MM.1S (cell line): ENCODE data around the gene CERS6.
"Not testable (repeated sequence)": the region's sequence is repeated elsewhere in the genome, so short reads cannot be mapped to it uniquely, and the experiment has no call there.

Experiments
- DNase-seq: peaks from one replicate; pipeline ENCODE4 v3.0.0-alpha.2; 2015
- H2AFZ ChIP-seq: fragments of 300-600 bp; sonication (generic); 2 replicates; pipeline ENCODE4 v1.6.0; 2016; ENCODE audit warnings: antibody characterized with exemption, low read length
- H3F3A ChIP-seq: fragments of 300-600 bp; sonication (generic); 2 replicates; pipeline ENCODE4 v1.6.1; 2016; ENCODE audit warnings: mild to moderate bottlenecking, antibody characterized with exemption, low read length, moderate library complexity, mixed read lengths; ENCODE audit not compliant: insufficient read depth
- H3K27ac ChIP-seq: fragments of 300-600 bp; sonication (generic); 2 replicates; pipeline ENCODE4 v1.5.1; 2016; ENCODE audit warnings: mild to moderate bottlenecking, low read length
- H3K27me3 ChIP-seq: fragments of 300-600 bp; sonication (generic); replicated peaks from 2 replicates; pipeline ENCODE4 v1.6.0; 2016; ENCODE audit warnings: low read length; ENCODE audit not compliant: insufficient read depth
- H3K36me3 ChIP-seq: fragments of 300-600 bp; sonication (generic); replicated peaks from 2 replicates; pipeline ENCODE4 v1.6.1; 2016; ENCODE audit warnings: mild to moderate bottlenecking, low read length, mixed read lengths; ENCODE audit not compliant: insufficient read depth
- H3K4me1 ChIP-seq: fragments of 300-600 bp; sonication (generic); 2 replicates; pipeline ENCODE4 v1.6.1; 2016; ENCODE audit warnings: low read length, mixed read lengths
- H3K4me2 ChIP-seq: fragments of 300-600 bp; sonication (generic); 2 replicates; pipeline ENCODE4 v1.6.0; 2016; ENCODE audit warnings: low read depth, low read length
- H3K4me3 ChIP-seq: fragments of 300-600 bp; sonication (generic); 2 replicates; pipeline ENCODE4 v1.5.1; 2016; ENCODE audit warnings: low read length, mixed read lengths
- H3K79me2 ChIP-seq: fragments of 300-600 bp; sonication (generic); 2 replicates; pipeline ENCODE4 v1.6.1; 2016; ENCODE audit warnings: mixed run types, low read length, mixed read lengths
- H3K9ac ChIP-seq: fragments of 300-600 bp; sonication (generic); 2 replicates; pipeline ENCODE4 v1.6.1; 2016; ENCODE audit warnings: low read length, mixed read lengths
- H3K9me2 ChIP-seq: fragments of 300-600 bp; sonication (generic); replicated peaks from 2 replicates; pipeline ENCODE4 v1.6.1; 2016; ENCODE audit warnings: mild to moderate bottlenecking, low read length, mixed read lengths; ENCODE audit not compliant: insufficient read depth
- H3K9me3 ChIP-seq: fragments of 300-600 bp; sonication (generic); replicated peaks from 2 replicates; pipeline ENCODE4 v1.6.1; 2016; ENCODE audit warnings: mild to moderate bottlenecking, low read length, mixed read lengths; ENCODE audit not compliant: insufficient read depth
- H4K20me1 ChIP-seq: fragments of 300-600 bp; sonication (generic); 2 replicates; pipeline ENCODE4 v1.6.1; 2016; ENCODE audit warnings: mild to moderate bottlenecking, low read length, moderate library complexity, mixed read lengths; ENCODE audit not compliant: insufficient read depth
- EZH2 ChIP-seq: fragments of 300-600 bp; sonication (generic); optimal IDR thresholded peaks from 2 replicates; pipeline ENCODE3; 2017; ENCODE audit warnings: low read depth, mild to moderate bottlenecking, antibody characterized with exemption, low read length, mixed read lengths
- EZH2phosphoT487 ChIP-seq: fragments of 300-600 bp; sonication (generic); IDR thresholded peaks from 2 replicates; pipeline ENCODE4 v1.6.1; 2018; ENCODE audit warnings: antibody characterized with exemption, low read length
- TF ChIP-seq, protein P1 (sequence below): fragments of 300-600 bp; sonication (generic); IDR thresholded peaks from 2 replicates; pipeline ENCODE4 v1.5.1; 2016; ENCODE audit warnings: antibody characterized with exemption, low read length, mixed read lengths

The CERS6 gene

DNA sequence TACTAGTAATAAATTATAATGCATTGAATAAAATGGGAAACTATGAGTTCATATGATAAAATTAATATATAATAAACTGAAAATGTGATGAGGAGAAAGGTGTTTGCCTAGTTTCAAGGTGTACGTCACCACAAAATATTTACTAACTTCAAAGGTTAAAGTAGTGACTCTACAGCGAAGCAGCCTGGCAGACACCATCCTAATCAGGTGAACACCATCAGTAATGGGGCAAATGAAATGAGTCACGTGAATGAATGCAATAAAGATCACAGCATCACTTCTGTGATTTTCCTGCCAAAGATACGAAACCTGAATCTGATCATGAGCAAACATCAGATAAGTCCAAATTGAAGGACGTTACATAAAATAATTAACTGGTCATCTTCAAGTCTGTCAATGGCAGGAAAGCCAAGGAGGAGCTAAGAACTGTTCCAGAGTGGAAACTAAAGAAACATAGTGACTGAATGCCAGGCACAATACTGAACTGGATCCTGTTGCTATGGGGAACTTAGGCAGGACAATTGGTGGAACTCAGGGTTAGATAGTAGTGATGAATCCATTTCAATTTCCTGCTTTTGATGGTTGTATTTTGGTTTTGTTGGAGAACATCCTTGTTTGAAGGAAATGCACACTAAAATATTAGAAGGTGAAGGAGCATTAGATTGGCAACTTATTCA lies 334.3 kb downstream of the CERS6 start:
- no peaks in the 10 kb centered on the region for H3K9me2 ChIP-seq
- no peak overlapping the region for H3K4me2 ChIP-seq
- no peaks in the 10 kb centered on the region for H3K79me2 ChIP-seq
- no peak overlapping the region for H2AFZ ChIP-seq
- TF ChIP-seq EZH2phosphoT487 (no peak), EZH2 (no peak)
- TF ChIP-seq, protein P1, sequence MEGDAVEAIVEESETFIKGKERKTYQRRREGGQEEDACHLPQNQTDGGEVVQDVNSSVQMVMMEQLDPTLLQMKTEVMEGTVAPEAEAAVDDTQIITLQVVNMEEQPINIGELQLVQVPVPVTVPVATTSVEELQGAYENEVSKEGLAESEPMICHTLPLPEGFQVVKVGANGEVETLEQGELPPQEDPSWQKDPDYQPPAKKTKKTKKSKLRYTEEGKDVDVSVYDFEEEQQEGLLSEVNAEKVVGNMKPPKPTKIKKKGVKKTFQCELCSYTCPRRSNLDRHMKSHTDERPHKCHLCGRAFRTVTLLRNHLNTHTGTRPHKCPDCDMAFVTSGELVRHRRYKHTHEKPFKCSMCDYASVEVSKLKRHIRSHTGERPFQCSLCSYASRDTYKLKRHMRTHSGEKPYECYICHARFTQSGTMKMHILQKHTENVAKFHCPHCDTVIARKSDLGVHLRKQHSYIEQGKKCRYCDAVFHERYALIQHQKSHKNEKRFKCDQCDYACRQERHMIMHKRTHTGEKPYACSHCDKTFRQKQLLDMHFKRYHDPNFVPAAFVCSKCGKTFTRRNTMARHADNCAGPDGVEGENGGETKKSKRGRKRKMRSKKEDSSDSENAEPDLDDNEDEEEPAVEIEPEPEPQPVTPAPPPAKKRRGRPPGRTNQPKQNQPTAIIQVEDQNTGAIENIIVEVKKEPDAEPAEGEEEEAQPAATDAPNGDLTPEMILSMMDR = no peak
- H4K20me1 ChIP-seq = no peaks in the 10 kb centered on the region
- no peaks in the 10 kb centered on the region for H3K36me3 ChIP-seq
- no peaks in the 10 kb centered on the region for H3K9me3 ChIP-seq
- no peak overlapping the region for H3K27ac ChIP-seq
- H3K9ac ChIP-seq = no peak overlapping the region
- H3K4me3 ChIP-seq = no peak overlapping the region
- H3K27me3 ChIP-seq = no peaks in the 10 kb centered on the region
- no peak for DNase-seq
- no peaks in the 10 kb centered on the region for H3F3A ChIP-seq
- H3K4me1 ChIP-seq = no peaks in the 10 kb centered on the region

DNA sequence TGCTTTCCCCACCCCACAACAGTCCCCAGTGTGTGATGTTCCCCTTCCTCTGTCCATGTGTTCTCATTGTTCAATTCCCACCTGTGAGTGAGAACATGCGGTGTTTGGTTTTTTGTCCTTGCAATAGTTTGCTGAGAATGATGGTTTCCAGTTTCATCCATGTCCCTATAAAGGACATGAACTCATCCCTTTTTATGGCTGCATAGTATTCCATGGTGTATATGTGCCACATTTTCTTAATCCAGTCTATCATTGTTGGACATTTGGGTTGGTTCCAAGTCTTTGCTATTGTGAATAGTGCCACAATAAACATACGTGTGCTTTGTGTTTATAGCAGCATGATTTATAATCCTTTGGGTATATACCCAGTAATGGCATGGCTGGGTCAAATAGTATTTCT lies 335.1 kb downstream of the CERS6 start:
- not testable (repeated sequence) for H3K36me3 ChIP-seq, H3K4me3 ChIP-seq, H3K27me3 ChIP-seq, H3K9ac ChIP-seq, H3K79me2 ChIP-seq, DNase-seq, H3K27ac ChIP-seq, H3K4me2 ChIP-seq, H3K4me1 ChIP-seq, H3K9me3 ChIP-seq, H3F3A ChIP-seq, H4K20me1 ChIP-seq, H3K9me2 ChIP-seq, H2AFZ ChIP-seq

DNA sequence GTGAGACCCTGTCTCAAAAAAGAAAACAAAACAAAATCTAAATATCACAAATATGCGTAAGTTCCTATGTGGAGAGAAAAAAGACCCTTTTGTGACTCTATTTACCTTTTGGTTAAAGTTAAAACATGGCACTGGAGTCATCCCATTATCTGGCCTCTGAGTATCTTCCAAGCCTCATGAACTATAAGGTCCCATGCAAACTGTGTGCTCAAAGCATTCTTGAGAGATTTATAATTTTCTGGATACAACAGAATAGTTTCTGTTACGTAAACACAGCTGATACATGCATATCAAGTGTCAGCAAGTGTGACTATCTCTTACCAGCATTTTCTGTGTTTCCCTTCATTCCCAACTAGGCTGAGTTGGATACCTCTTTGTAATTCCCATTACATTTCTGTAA lies 337.5 kb downstream of the CERS6 start:
- Histone ChIP-seq H3F3A (no peaks in the 10 kb centered on the region), H3K27ac (no peak overlapping the region), H3K9ac (no peak overlapping the region), H3K4me3 (no peak overlapping the region), H3K4me1 (no peaks in the 10 kb centered on the region), H3K36me3 (no peaks in the 10 kb centered on the region), H3K9me2 (no peaks in the 10 kb centered on the region), H3K9me3 (no peaks in the 10 kb centered on the region), H2AFZ (no peak overlapping the region), H4K20me1 (no peaks in the 10 kb centered on the region), H3K27me3 (no peaks in the 10 kb centered on the region), H3K79me2 (no peaks in the 10 kb centered on the region), H3K4me2 (no peak overlapping the region)
- no peak for DNase-seq
- TF ChIP-seq, protein P1 = no peak
- no peak for TF ChIP-seq EZH2phosphoT487

DNA sequence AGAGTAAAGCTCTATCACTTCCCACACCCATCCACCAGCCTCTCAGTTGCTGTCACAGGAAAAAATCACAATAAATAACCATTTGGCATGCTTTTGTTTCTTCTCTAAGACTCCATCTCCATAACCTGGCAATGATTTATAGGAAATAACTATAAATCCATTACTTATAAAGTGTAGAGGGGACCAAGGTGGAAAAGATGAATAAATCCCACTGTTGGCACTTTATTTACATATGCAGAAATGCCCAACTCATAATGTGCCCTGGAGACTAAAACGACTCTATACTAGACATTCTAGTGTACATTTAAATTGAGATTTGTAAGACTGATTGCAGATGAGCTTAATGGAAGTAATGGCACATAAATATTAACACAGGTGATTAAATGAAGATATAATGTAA lies 338.9 kb downstream of the CERS6 start:
- H3K4me3 ChIP-seq = no peak overlapping the region
- H3K27ac ChIP-seq = no peak overlapping the region
- H3K79me2 ChIP-seq = no peaks in the 10 kb centered on the region
- no peak overlapping the region for H2AFZ ChIP-seq
- H4K20me1 ChIP-seq = no peaks in the 10 kb centered on the region
- no peak for DNase-seq
- no peaks in the 10 kb centered on the region for H3F3A ChIP-seq
- H3K9me2 ChIP-seq = no peaks in the 10 kb centered on the region
- no peaks in the 10 kb centered on the region for H3K9me3 ChIP-seq
- no peak overlapping the region for H3K9ac ChIP-seq
- H3K36me3 ChIP-seq = no peaks in the 10 kb centered on the region
- H3K27me3 ChIP-seq = no peaks in the 10 kb centered on the region
- no peaks in the 10 kb centered on the region for H3K4me1 ChIP-seq
- no peak for TF ChIP-seq EZH2phosphoT487
- TF ChIP-seq EZH2 = no peak
- TF ChIP-seq, protein P1 = no peak
- no peak overlapping the region for H3K4me2 ChIP-seq
